Neutrophil (primary cell): ENCODE data around the gene LIMS2.

Experiments used
- H3K27ac ChIP-seq: fragments of 200-600 bp; sonication (generic); 2 replicates; pipeline ENCODE4 v1.5.1; 2016; ENCODE audit warnings: mild to moderate bottlenecking, moderate library complexity
- H3K27me3 ChIP-seq: fragments of 200-600 bp; sonication (generic); 2 replicates; pipeline ENCODE4 v1.6.0; 2016; ENCODE audit warnings: mild to moderate bottlenecking
- H3K36me3 ChIP-seq: fragments of 200-600 bp; sonication (generic); 2 replicates; pipeline ENCODE4 v1.5.1; 2017
- H3K4me1 ChIP-seq, 2 experiments: fragments of 200-600 bp in 1 of 2; sonication (generic) in 1 of 2; 1 replicate in 1 of 2; 2 replicates in 1 of 2; pipeline versions ENCODE4 v1.5.1 to v1.6.1; 2013 to 2016; ENCODE audit warnings: low read depth in 1 of 2, low read length in 1 of 2, mild to moderate bottlenecking in 1 of 2, moderate library complexity in 1 of 2; ENCODE audit not compliant: control insufficient read depth in 1 of 2, insufficient read depth in 1 of 2
- H3K4me3 ChIP-seq, 2 experiments: fragments of 200-600 bp in 1 of 2; sonication (generic) in 1 of 2; 1 replicate in 1 of 2; 2 replicates in 1 of 2; pipeline ENCODE4 v1.5.1; 2013 to 2016; ENCODE audit warnings: low read depth in 1 of 2, low read length in 1 of 2, mild to moderate bottlenecking in 1 of 2, moderate library complexity in 1 of 2
- H3K9me3 ChIP-seq: fragments of 200-600 bp; sonication (generic); 2 replicates; pipeline ENCODE4 v1.5.1; 2016
- TF ChIP-seq, protein P1 (sequence below): fragments of 200-600 bp; sonication (generic); IDR thresholded peaks from 2 replicates; pipeline ENCODE4 v1.5.1; 2016; ENCODE audit warnings: antibody characterized with exemption

LIMS2 gene

DNA sequence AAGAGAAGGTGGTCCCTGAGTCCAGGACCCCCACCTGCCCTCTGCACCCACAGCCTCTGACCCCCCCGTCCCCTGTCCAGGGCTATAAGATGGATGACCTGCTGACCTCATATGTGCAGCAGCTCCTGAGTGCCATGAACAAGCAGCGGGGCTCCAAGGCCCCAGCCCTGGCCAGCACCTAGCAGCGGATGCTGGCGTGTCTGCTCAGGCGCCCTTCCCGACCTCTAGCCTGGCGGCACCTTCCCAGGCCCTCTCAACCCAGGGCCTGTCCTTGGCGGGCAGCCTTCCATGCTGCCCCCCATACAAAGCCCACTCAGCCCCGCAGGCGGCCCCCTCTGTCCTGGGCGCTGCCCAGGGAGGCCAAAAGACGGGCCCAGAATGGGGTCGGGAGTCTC lies 38.1 kb downstream of the LIMS2 start:
- Histone ChIP-seq H3K9me3 (no peaks in the 10 kb centered on the region), H3K27ac (peak overlapping the region; percentile 99), H3K36me3 (no peaks in the 10 kb centered on the region), H3K27me3 (no peaks in the 10 kb centered on the region), H3K4me3 (peak overlapping the region; percentile 60 to 66), H3K4me1 (peaks cover 66 to 89% of the 10 kb centered on the region in 2 experiments)
- TF ChIP-seq, protein P1, sequence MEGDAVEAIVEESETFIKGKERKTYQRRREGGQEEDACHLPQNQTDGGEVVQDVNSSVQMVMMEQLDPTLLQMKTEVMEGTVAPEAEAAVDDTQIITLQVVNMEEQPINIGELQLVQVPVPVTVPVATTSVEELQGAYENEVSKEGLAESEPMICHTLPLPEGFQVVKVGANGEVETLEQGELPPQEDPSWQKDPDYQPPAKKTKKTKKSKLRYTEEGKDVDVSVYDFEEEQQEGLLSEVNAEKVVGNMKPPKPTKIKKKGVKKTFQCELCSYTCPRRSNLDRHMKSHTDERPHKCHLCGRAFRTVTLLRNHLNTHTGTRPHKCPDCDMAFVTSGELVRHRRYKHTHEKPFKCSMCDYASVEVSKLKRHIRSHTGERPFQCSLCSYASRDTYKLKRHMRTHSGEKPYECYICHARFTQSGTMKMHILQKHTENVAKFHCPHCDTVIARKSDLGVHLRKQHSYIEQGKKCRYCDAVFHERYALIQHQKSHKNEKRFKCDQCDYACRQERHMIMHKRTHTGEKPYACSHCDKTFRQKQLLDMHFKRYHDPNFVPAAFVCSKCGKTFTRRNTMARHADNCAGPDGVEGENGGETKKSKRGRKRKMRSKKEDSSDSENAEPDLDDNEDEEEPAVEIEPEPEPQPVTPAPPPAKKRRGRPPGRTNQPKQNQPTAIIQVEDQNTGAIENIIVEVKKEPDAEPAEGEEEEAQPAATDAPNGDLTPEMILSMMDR, result no peak

DNA sequence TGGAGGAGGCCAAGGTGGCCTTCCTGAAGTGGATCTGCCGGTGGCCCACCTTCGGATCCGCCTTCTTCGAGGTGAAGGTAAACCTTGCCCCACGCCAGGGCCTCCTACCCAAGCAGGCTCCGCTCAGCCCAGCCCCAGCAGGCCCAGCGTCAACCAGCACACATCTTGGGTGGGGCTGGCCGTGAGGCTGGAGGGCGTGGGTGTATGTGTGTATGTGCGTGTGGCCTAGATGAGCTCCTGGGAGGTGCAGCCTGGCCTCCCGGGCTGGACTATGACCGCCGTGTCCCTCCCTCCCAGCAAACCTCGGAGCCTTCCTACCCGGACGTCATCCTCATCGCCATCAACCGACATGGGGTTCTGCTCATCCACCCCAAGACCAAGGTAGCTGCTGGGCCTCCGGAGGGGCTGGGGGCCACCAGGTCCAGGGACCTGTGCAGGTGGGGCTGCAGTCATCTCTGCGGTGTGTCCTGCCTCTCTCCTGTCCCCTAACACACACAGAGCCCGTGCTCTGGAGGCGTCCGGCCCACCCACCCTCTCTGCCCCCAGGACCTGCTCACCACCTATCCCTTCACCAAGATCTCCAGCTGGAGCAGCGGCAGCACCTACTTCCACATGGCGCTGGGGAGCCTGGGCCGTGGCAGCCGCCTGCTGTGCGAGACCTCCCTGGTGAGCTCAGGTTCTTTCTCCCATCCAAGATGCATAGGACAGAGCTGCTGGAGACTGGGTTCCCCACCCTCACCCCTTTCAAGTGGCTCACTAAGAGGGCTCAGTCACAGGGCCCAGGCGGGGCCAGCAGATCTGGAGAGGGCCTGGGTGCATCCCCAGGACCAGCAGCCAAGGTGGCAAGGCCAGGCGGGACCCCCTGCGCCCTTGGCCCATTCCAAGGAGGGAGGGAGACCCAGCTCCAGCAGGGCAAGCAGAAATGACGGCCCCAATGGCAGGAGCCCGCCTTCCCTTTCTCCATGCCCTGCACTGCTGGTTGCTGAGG lies 38.8 kb downstream of the LIMS2 start:
- peaks cover 60 to 83% of the 10 kb centered on the region in 2 experiments for H3K4me1 ChIP-seq
- H3K36me3 ChIP-seq, result no peaks in the 10 kb centered on the region
- TF ChIP-seq, protein P1, result no peak
- H3K27ac ChIP-seq, result peak overlapping the region; percentile 99
- no peaks in the 10 kb centered on the region for H3K27me3 ChIP-seq
- peak overlapping the region in 1 of 2 experiments; percentile 60 for H3K4me3 ChIP-seq
- H3K9me3 ChIP-seq, result no peaks in the 10 kb centered on the region

DNA sequence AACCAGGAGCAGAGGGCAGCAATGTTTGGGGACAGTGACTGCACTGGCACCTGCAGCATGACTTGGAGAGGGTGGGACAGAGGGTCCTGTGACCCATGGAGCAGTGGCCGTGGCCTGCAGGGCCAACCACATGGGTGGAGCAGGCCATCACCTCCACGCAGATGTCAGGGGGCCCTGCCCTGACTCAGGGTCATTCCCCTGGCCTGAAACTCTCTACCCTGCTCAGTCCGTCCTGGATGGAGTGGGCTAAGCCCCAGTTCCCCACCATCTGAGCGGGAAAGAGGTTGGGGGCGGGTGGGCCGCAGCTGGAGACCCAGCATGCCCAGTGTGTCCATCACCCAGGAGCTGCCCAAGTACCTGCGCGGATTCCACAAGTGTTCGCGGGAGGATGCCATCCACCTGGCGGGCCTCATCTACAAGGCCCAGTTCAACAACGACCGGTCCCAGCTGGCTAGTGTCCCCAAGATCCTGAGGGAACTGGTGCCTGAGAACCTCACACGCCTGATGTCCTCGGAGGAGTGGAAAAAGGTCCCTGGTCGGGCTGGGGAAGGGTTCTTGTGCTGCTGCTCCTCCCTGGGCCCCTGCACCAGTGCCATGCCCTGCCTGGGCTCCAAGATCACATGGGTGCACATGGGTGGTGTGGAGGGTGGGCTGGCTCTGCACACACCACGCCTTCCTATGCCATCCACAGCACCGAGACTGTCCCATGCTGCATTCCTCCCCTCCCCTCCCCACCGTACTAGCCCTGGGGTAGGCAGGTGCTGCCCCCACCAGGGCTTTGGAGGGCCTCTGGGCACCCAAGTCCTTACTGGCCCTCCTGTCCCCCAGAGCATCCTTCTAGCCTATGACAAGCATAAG lies 39.7 kb downstream of the LIMS2 start:
- Histone ChIP-seq H3K4me3 (no peak overlapping the region), H3K27ac (peak overlapping the region; percentile 99), H3K4me1 (peaks cover 58 to 85% of the 10 kb centered on the region in 2 experiments), H3K9me3 (no peaks in the 10 kb centered on the region), H3K36me3 (no peaks in the 10 kb centered on the region), H3K27me3 (no peaks in the 10 kb centered on the region)
- TF ChIP-seq, protein P1, result no peak

DNA sequence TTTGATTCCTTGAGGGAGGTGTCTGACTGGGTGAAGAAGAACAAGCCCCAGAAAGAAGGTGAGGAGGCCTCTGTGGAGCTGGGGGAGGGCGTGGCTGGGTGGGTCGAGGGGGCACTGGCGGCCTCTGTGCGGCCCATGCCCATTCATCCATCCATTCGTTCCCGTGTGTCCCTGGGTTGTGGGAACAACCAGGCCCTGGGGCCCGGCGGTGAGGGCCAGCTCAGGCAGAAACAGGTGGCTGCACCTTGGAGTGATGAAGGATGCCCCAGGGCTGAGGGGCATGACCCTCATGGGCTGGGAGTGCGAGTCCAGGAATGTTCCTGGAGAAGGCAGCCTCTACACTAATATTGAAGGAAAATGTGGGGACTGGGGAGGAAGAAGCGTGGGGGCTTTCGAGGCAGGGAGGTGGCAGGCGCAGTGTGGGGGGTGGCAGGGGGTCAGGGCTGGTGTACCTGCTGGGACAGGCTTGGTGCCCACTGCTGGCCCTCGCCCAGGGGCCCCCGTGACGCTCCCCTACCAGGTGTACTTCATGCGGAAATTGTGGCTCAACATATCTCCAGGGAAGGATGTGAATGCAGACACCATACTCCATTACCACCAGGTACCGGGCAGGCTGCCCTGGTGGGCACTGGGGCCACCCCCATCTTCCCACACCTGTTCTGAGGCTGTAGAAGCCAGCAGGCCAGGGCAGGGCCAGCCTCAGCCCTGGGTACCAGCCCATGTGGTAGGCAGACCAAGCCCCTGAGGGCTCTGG lies 40.5 kb downstream of the LIMS2 start:
- peak overlapping the region; percentile 99 for H3K27ac ChIP-seq
- peaks cover 50 to 85% of the 10 kb centered on the region in 2 experiments for H3K4me1 ChIP-seq
- no peaks in the 10 kb centered on the region for H3K27me3 ChIP-seq
- TF ChIP-seq, protein P1, result no peak
- H3K4me3 ChIP-seq, result no peak overlapping the region
- no peaks in the 10 kb centered on the region for H3K9me3 ChIP-seq
- H3K36me3 ChIP-seq, result no peaks in the 10 kb centered on the region

DNA sequence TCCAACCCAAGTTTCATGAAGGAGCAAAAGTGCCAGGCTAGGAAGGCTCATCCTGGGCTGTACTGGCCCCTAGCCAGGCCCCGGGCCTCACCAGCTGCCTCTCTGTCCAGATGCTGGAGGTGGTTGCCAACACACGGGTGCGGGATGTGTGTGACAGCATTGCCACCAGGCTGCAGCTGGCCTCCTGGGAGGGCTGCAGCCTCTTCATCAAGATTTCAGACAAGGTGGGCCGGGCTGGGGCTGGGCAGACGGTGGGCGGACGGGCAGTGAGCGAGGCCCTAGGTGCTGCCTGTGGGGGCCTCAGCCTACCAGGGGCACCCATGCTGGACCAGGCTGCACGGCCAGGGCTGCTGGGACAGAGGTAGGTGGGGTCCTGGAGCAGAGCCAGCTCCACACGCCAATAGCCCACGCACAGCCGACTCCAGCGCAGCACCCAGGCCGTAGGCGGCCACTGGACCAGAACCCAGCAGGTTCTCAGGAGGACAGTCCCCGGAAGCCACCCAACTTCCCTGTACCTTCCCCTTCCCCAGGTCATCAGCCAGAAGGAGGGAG lies 41.2 kb downstream of the LIMS2 start:
- peaks cover 44 to 79% of the 10 kb centered on the region in 2 experiments for H3K4me1 ChIP-seq
- no peaks in the 10 kb centered on the region for H3K36me3 ChIP-seq
- TF ChIP-seq, protein P1, result no peak
- H3K4me3 ChIP-seq, result no peak overlapping the region
- H3K27me3 ChIP-seq, result no peaks in the 10 kb centered on the region
- no peaks in the 10 kb centered on the region for H3K9me3 ChIP-seq
- peak overlapping the region; percentile 99 for H3K27ac ChIP-seq
